ENCODE data around the gene OSBPL5. TPM values are rescaled to one million over a fixed set of nuclear protein-coding genes. Genes with fewer than 3 reads are reported as not detected.
A peak's percentile ranks its signal among the peaks of the same experiment; 100 is the strongest.

The OSBPL5 gene
- total and polyA plus RNA-seq, 9 of the 15 experiments (the other 6 are each of a cell fraction or from before 2014, with no cell fraction given), result 0.06 to 14.8 (median 3.2) TPM

DNA sequence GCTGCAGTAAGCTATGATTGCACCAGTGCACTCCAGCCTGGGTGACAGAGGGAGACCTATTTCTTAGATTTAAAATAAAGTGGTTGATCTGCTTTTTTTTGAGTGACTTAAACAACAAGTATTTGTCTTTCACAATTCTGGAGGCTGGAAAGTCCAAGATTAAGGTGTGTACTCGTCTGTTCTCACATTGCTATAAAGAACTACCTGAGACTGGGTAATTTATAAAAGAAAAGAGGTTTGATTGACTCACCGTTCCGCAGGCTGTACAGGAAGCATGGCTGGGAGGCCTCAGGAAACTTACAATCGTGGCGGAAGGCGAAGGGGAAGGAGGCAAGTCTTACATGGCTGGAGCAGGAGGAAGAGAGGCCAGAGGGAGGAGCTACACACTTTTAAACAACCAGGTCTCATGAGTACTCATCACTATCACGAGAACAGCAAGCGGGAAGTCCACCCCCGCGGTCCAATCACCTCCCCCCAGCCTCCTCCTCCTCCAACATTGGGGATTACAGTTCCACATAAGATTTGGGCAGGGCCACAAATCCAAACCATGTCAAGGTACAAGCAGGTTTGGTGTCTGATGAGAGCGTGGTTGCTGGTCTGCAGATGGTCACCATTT is 19.7 kb upstream of the OSBPL5 start:
- intact Hi-C loops (cut with micrococcal nuclease) (no loop called here), in situ Hi-C loops (cut with MboI) (no loop called here)
- BruUV-seq (replicated peaks), result no TSS peak
- H3K27me3 ChIP-seq (ENCODE audit: control insufficient read depth in 2 of 2, insufficient read depth in 2 of 2, low read length in 2 of 2), result no peaks in the 10 kb centered on the region
- ChIA-PET CTCF (ENCODE audit: low intra/inter-chr PET ratio) (no interaction called here), POLR2A (interaction anchor here (1.1 to 1.5 kb wide), 2 partner anchors 15 kb away, joined by 4 read pairs; no protein-coding TSS in a partner anchor)
- no peaks in the 10 kb centered on the region for H4K20me1 ChIP-seq (replicated peaks; ENCODE audit: control insufficient read depth, insufficient read depth, low read length)
- H2AFZ ChIP-seq (ENCODE audit: low read depth, low read length), result peak overlapping the region; percentile 77
- DNase-seq (ENCODE audit: extremely low read depth in 1 of 4, low spot score in 3 of 4) (peak in 1 of 4 experiments; percentile 55), FAIRE-seq (peak; percentile 83), ATAC-seq (peak; percentile 83)
- no peaks in the 10 kb centered on the region for H3K36me3 ChIP-seq (ENCODE audit: control insufficient read depth, insufficient read depth, low read length)
- no peak overlapping the region; a peak in 1 of 4 replicates for H3K9ac ChIP-seq (ENCODE audit: insufficient read depth in 1 of 2, low read depth in 2 of 2, low read length in 2 of 2)
- no peaks in the 10 kb centered on the region for H3K9me1 ChIP-seq (ENCODE audit: control insufficient read depth, insufficient read depth, low read length)
- H3K4me3 ChIP-seq, result no peak overlapping the region
- H3K4me1 ChIP-seq (replicated peaks in 1 of 2; ENCODE audit: control insufficient read depth in 2 of 2, insufficient read depth in 2 of 2, low read length in 2 of 2), result peaks cover 0 to 22% of the 10 kb centered on the region in 2 experiments; a peak in 3 of 5 replicates
- H3K9me3 ChIP-seq (replicated peaks; ENCODE audit: control insufficient read depth, insufficient read depth, low read depth, low read length), result peaks cover 2% of the 10 kb centered on the region; the same call in 1 of the 2 replicates
- peak overlapping the region; percentile 5; the same call in 1 of the 2 replicates for H3K4me2 ChIP-seq (ENCODE audit: insufficient read depth, low read length)
- no peak overlapping the region for H3K27ac ChIP-seq (ENCODE audit: extremely low read depth, low read depth, low read length)
- no peaks in the 10 kb centered on the region for H3K79me2 ChIP-seq (ENCODE audit: control insufficient read depth, insufficient read depth, low read length)
- 49% methylated on average over 8 of the region's 11 CpGs for WGBS (ENCODE audit: insufficient coverage, low coverage, missing lambda C conversion rate)
- TF ChIP-seq ZNF3 (CRISPR knock-in tag; IDR thresholded peaks at IDR 0.05) (no peak), ZNF316 (IDR thresholded peaks at IDR 0.05) (peak; percentile 39; the same call in 1 of the 2 replicates), POLR2AphosphoS2 (IDR thresholded peaks at IDR 0.05; ENCODE audit: low read length) (no peak), CTCF (IDR thresholded peaks at IDR 0.05 in 2 of 3, conservative IDR thresholded peaks at IDR 0.05 in 1 of 3; ENCODE audit: insufficient read depth in 2 of 3, low read depth in 1 of 3, low read length in 3 of 3) (peak in 1 of 3 experiments; percentile 8; a peak in 1 of 6 replicates), PHF21A (IDR thresholded peaks at IDR 0.05; ENCODE audit: borderline replicate concordance, low read depth) (no peak), CHD2 (IDR thresholded peaks at IDR 0.05; ENCODE audit: low read depth, low read length) (peak; percentile 87), TRIM24 (IDR thresholded peaks at IDR 0.05) (peak in 1 of 2 experiments; percentile 51; a peak in 1 of 4 replicates), HDGF (IDR thresholded peaks at IDR 0.05) (no peak), MYBL2 (IDR thresholded peaks at IDR 0.05; ENCODE audit: low read depth) (no peak), MYBL2 (CRISPR knock-in tag; IDR thresholded peaks at IDR 0.05; ENCODE audit: borderline replicate concordance) (no peak), EGR1 (conservative IDR thresholded peaks at IDR 0.05) (peak; percentile 86), BCL6 (CRISPR knock-in tag; IDR thresholded peaks at IDR 0.05) (no peak), HINFP (tag; conservative IDR thresholded peaks at IDR 0.05; ENCODE audit: low read depth) (no peak), POLR3A (IDR thresholded peaks at IDR 0.05; ENCODE audit: borderline replicate concordance, extremely low read depth, insufficient read depth, insufficient read length) (no peak)
- TF ChIP-seq, protein P1, sequence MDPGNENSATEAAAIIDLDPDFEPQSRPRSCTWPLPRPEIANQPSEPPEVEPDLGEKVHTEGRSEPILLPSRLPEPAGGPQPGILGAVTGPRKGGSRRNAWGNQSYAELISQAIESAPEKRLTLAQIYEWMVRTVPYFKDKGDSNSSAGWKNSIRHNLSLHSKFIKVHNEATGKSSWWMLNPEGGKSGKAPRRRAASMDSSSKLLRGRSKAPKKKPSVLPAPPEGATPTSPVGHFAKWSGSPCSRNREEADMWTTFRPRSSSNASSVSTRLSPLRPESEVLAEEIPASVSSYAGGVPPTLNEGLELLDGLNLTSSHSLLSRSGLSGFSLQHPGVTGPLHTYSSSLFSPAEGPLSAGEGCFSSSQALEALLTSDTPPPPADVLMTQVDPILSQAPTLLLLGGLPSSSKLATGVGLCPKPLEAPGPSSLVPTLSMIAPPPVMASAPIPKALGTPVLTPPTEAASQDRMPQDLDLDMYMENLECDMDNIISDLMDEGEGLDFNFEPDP (CRISPR knock-in tag; IDR thresholded peaks at IDR 0.05), result no peak
- TF ChIP-seq, protein P2, sequence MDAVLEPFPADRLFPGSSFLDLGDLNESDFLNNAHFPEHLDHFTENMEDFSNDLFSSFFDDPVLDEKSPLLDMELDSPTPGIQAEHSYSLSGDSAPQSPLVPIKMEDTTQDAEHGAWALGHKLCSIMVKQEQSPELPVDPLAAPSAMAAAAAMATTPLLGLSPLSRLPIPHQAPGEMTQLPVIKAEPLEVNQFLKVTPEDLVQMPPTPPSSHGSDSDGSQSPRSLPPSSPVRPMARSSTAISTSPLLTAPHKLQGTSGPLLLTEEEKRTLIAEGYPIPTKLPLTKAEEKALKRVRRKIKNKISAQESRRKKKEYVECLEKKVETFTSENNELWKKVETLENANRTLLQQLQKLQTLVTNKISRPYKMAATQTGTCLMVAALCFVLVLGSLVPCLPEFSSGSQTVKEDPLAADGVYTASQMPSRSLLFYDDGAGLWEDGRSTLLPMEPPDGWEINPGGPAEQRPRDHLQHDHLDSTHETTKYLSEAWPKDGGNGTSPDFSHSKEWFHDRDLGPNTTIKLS (IDR thresholded peaks at IDR 0.05; ENCODE audit: borderline replicate concordance, low read depth), result 0 out of 2 replicates have a peak, but pooled peaks have one; percentile 21
